ENCODE results near the gene TRPM2. TPM values are rescaled to one million over a fixed set of nuclear protein-coding genes. Genes with fewer than 3 reads are reported as not detected.
"Not testable (repeated sequence)": the region's sequence is repeated elsewhere in the genome, so short reads cannot be mapped to it uniquely, and the experiment has no call there.

TRPM2 gene
- total RNA-seq, 5 donors from 2014 or later (not counting 1 experiment from before 2014, with no cell fraction given), result 1.2 to 8.6 (median 3.6) TPM

- ATAC-seq (replicated peaks in 1 of 4) (no peak), DNase-seq (peak in 1 of 35 experiments; percentile 9)
- H3K9me3 Mint-ChIP-seq, result peaks cover 0 to 5% (median 4%) of the 10 kb centered on the region in 3 donors
- WGBS (ENCODE audit: insufficient coverage), result 96% methylated on average over 17 of the region's 27 CpGs
- H3K27me3 Mint-ChIP-seq, result no peaks in the 10 kb centered on the region
- ChIA-PET POLR2A (no interaction called here), CTCF (interaction anchor here in 1 of 2 donors (0.6 kb wide), 1 partner anchor 154 kb away, joined by 3 read pairs; no protein-coding TSS in a partner anchor)
- H3K4me1 ChIP-seq (ENCODE audit: control insufficient read depth in 1 of 2, extremely low read depth in 1 of 2, insufficient read depth in 2 of 2, low read length in 2 of 2), result peaks cover 0 to 2% of the 10 kb centered on the region in 2 experiments
- peaks cover 7% of the 10 kb centered on the region for H3K36me3 Mint-ChIP-seq
- H3K4me3 ChIP-seq (ENCODE audit: control insufficient read depth in 1 of 2, extremely low read depth in 1 of 2, low read length in 1 of 2), result no peak overlapping the region
- H3K27ac ChIP-seq (ENCODE audit: low read length), result no peak overlapping the region
- no peaks in the 10 kb centered on the region for H3K4me1 Mint-ChIP-seq
- peaks cover 0 to 3% of the 10 kb centered on the region in 2 donors for H3K36me3 ChIP-seq (ENCODE audit: control insufficient read depth in 2 of 2, extremely low read depth in 1 of 2, insufficient read depth in 1 of 2, low read length in 1 of 2)
- H3K27ac Mint-ChIP-seq, result no peak overlapping the region
- peaks cover 0 to 7% of the 10 kb centered on the region in 2 experiments for H3K27me3 ChIP-seq (replicated peaks in 1 of 2; ENCODE audit: control insufficient read depth in 2 of 2, extremely low read depth in 1 of 2, insufficient read depth in 2 of 2, low read length in 1 of 2)
- no peak overlapping the region for H3K4me3 Mint-ChIP-seq
- no peaks in the 10 kb centered on the region for H3K9me3 ChIP-seq
Observed at GRCh38 chr21:44413566-44414290, 60.3 kb downstream of the TRPM2 start.

DNA sequence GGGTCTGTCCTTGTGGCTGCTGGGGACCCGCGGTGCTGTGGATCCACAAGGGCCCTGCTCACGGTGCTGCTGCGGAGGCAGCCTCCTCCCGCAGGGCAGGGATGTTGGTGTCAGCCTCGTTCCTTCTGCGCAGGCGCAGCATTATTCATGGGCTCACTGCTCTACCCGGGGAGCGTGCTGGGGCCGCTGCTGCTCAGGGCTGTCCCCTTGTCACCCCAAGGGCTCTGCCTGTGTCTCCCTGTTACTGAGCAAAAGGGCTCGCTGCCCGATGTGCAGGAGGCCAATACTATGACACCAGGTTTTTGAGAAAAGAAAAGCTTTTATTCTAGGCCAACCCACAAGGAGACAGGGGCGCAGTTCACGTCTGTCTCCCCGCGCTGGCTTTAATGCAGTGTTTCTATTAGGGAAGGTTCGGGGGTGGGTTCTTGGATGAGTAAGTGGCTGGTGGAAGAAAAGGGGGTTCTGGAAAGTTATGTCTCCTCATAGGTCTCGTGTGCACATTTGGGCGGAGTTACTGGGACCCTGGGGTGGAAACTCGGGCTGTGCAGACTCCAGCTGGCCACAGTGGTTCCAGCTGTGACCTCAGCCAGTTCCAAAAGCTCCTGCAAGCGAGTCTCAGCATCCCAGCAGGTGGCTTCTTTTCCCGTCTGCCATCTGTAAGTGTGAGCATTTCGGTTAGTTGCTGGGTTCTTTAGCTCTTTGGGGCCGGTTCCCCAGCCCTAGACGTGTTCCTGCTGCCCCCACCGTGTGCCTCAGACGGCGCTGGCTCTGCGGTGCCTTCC lies 61.1 kb downstream of the TRPM2 start:
- DNase-seq (no peak), ATAC-seq (replicated peaks in 1 of 4) (no peak)
- Histone ChIP-seq H3K27ac (ENCODE audit: low read length) (no peak overlapping the region), H3K36me3 (ENCODE audit: control insufficient read depth in 2 of 2, extremely low read depth in 1 of 2, insufficient read depth in 1 of 2, low read length in 1 of 2) (peaks cover 0 to 3% of the 10 kb centered on the region in 2 donors), H3K9me3 (no peaks in the 10 kb centered on the region), H3K4me3 (ENCODE audit: control insufficient read depth in 1 of 2, extremely low read depth in 1 of 2, low read length in 1 of 2) (no peak overlapping the region), H3K27me3 (replicated peaks in 1 of 2; ENCODE audit: control insufficient read depth in 2 of 2, extremely low read depth in 1 of 2, insufficient read depth in 2 of 2, low read length in 1 of 2) (peaks cover 0 to 7% of the 10 kb centered on the region in 2 experiments), H3K4me1 (ENCODE audit: control insufficient read depth in 1 of 2, extremely low read depth in 1 of 2, insufficient read depth in 2 of 2, low read length in 2 of 2) (peaks cover 0 to 2% of the 10 kb centered on the region in 2 experiments)
- Mint-ChIP-seq H3K36me3 (peaks cover 4% of the 10 kb centered on the region), H3K4me1 (no peaks in the 10 kb centered on the region), H3K27me3 (no peaks in the 10 kb centered on the region), H3K4me3 (no peak overlapping the region), H3K27ac (no peak overlapping the region), H3K9me3 (peaks cover 1 to 5% (median 5%) of the 10 kb centered on the region in 3 donors)
- CTCF ChIA-PET, result interaction anchor here in 1 of 2 donors (0.6 kb wide), 1 partner anchor 154 kb away, joined by 3 read pairs; no protein-coding TSS in a partner anchor
- 92% methylated on average over 28 of the region's 30 CpGs for WGBS (ENCODE audit: insufficient coverage)
- POLR2A ChIA-PET, result no interaction called here

DNA sequence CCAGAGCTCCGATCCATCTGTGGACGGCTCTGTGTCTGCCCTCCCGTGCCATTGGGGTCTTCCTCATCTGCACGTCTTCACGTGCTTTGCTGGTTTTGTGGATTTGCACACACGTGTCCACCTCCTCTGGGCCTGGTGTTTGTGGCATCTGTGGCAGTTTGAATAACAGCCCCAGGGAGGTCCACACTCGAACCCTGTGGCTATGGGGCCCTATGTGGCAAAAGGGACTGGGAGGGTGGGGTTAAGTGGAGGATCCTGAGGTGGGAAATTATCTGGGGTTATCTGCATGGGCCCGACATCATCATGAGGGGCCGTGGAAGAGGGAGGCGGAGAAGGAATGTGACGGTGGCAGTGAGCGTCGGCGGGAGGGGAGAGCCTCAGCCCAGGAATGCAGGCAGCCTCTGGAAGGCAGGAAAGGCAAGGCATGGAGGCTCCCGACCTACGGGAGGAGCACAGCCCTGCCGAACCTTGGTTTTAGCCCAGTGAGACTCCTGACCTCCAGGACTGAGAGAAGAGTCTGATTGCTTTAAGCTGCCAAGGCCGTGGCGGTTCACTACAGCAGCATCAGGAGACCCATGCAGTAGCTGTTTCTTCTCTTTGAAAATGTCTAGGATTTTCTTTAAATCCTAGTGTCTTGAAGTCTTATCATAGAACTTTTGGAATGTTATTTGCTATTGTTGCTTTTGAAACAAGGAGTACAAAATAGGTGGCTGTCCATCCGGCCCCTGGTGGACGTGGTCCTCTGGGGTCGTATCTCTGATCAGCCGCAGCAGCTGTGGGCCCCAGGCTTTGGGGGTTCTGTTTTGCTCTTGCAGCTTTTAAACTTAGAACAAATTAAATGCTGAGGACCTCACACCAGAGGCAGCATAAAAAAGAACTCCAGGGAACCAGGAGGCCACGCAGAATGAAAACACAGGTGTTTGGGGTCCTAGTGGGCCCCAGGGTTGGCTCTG lies 61.9 kb downstream of the TRPM2 start:
- CTCF ChIA-PET, result no interaction called here
- no peaks in the 10 kb centered on the region for H3K4me1 Mint-ChIP-seq
- H3K27ac Mint-ChIP-seq, result no peak overlapping the region

GRCh38 chr21:44416193-44416592 lies 62.8 kb downstream of the TRPM2 start:
- peaks cover 0 to 3% of the 10 kb centered on the region in 2 donors for H3K36me3 ChIP-seq (ENCODE audit: control insufficient read depth in 2 of 2, extremely low read depth in 1 of 2, insufficient read depth in 1 of 2, low read length in 1 of 2)
- peaks cover 0 to 7% of the 10 kb centered on the region in 2 experiments for H3K27me3 ChIP-seq (replicated peaks in 1 of 2; ENCODE audit: control insufficient read depth in 2 of 2, extremely low read depth in 1 of 2, insufficient read depth in 2 of 2, low read length in 1 of 2)
- DNase-seq (no peak), ATAC-seq (replicated peaks in 1 of 4) (no peak)
- ChIA-PET CTCF (no interaction called here), POLR2A (no interaction called here)
- H3K4me3 ChIP-seq (ENCODE audit: control insufficient read depth in 1 of 2, extremely low read depth in 1 of 2, low read length in 1 of 2), result no peak overlapping the region
- Mint-ChIP-seq H3K9me3 (peaks cover 5 to 7% (median 6%) of the 10 kb centered on the region in 3 donors), H3K36me3 (peaks cover 4% of the 10 kb centered on the region), H3K4me3 (no peak overlapping the region), H3K4me1 (no peaks in the 10 kb centered on the region), H3K27me3 (no peaks in the 10 kb centered on the region), H3K27ac (no peak overlapping the region)
- no peak overlapping the region for H3K27ac ChIP-seq (ENCODE audit: low read length)
- WGBS (ENCODE audit: insufficient coverage), result 77% methylated on average over 7 of the region's 8 CpGs
- H3K4me1 ChIP-seq (ENCODE audit: control insufficient read depth in 1 of 2, extremely low read depth in 1 of 2, insufficient read depth in 2 of 2, low read length in 2 of 2), result peaks cover 0 to 2% of the 10 kb centered on the region in 2 experiments
- no peaks in the 10 kb centered on the region for H3K9me3 ChIP-seq

More for the DNA sequence above, 61.9 kb downstream of the TRPM2 start:
- Mint-ChIP-seq H3K9me3 (peaks cover 5 to 7% (median 6%) of the 10 kb centered on the region in 3 donors), H3K36me3 (peaks cover 4% of the 10 kb centered on the region), H3K27me3 (no peaks in the 10 kb centered on the region), H3K4me3 (no peak overlapping the region)
- Histone ChIP-seq H3K27me3 (replicated peaks in 1 of 2; ENCODE audit: control insufficient read depth in 2 of 2, extremely low read depth in 1 of 2, insufficient read depth in 2 of 2, low read length in 1 of 2) (peaks cover 0 to 7% of the 10 kb centered on the region in 2 experiments), H3K36me3 (ENCODE audit: control insufficient read depth in 2 of 2, extremely low read depth in 1 of 2, insufficient read depth in 1 of 2, low read length in 1 of 2) (peaks cover 0 to 3% of the 10 kb centered on the region in 2 donors), H3K9me3 (no peaks in the 10 kb centered on the region), H3K4me3 (ENCODE audit: control insufficient read depth in 1 of 2, extremely low read depth in 1 of 2, low read length in 1 of 2) (no peak overlapping the region), H3K4me1 (ENCODE audit: control insufficient read depth in 1 of 2, extremely low read depth in 1 of 2, insufficient read depth in 2 of 2, low read length in 2 of 2) (peaks cover 0 to 2% of the 10 kb centered on the region in 2 experiments), H3K27ac (ENCODE audit: low read length) (no peak overlapping the region)
- WGBS (ENCODE audit: insufficient coverage), result 89% methylated on average over 19 of the region's 24 CpGs
- ATAC-seq (replicated peaks in 1 of 4), result no peak
- POLR2A ChIA-PET, result no interaction called here
- DNase-seq, result no peak

DNA sequence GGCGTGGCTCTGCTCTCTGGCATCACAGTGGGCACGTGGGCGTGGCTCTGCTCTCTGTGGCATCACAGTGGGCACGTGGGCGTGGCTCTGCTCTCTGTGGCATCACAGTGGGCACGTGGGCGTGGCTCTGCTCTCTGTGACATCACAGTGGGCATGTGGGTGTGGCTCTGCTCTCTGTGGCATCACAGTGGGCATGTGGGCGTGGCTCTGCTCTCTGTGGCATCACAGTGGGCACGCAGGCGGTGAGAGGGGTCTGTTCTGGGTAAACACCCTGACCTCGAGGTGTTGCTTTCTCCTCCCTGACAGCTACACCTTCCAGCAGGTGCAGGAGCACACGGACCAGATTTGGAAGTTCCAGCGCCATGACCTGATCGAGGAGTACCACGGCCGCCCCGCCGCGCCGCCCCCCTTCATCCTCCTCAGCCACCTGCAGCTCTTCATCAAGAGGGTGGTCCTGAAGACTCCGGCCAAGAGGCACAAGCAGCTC lies 64.2 kb downstream of the TRPM2 start:
- H3K4me3 Mint-ChIP-seq; H3K27me3 ChIP-seq (replicated peaks in 1 of 2; ENCODE audit: control insufficient read depth in 2 of 2, extremely low read depth in 1 of 2, insufficient read depth in 2 of 2, low read length in 1 of 2); H3K9me3 ChIP-seq; H3K9me3 Mint-ChIP-seq; H3K36me3 ChIP-seq (ENCODE audit: control insufficient read depth in 2 of 2, extremely low read depth in 1 of 2, insufficient read depth in 1 of 2, low read length in 1 of 2); H3K4me1 ChIP-seq (ENCODE audit: control insufficient read depth in 1 of 2, extremely low read depth in 1 of 2, insufficient read depth in 2 of 2, low read length in 2 of 2); CTCF ChIA-PET; ATAC-seq (replicated peaks in 1 of 4); H3K36me3 Mint-ChIP-seq; H3K27me3 Mint-ChIP-seq; POLR2A ChIA-PET; H3K27ac ChIP-seq (ENCODE audit: low read length); H3K4me1 Mint-ChIP-seq; H3K27ac Mint-ChIP-seq; H3K4me3 ChIP-seq (ENCODE audit: control insufficient read depth in 1 of 2, extremely low read depth in 1 of 2, low read length in 1 of 2): not testable (repeated sequence)
- WGBS (ENCODE audit: insufficient coverage), result 93% methylated on average over 18 of the region's 21 CpGs
- DNase-seq, result peak in 1 of 35 experiments; percentile 16
